ENCODE data around the gene CACNA1I.

DNA sequence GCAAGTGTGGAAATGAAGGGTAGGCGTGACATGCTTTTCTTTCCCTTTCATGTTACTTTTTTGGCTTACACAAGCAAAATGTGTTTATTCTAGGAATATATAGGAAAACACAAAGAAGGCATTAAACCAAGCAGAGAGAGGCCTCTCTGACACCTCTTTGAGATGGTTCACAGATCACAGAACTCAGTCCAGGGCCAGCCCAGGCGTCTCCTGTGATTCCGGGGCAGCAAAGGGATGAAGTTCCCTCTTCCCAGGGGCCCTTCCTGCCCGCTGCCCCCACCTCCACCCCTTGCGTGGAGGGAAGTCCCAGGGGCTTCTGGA, 78.0 kb downstream of the CACNA1I start:
- TF ChIP-seq, protein P1, sequence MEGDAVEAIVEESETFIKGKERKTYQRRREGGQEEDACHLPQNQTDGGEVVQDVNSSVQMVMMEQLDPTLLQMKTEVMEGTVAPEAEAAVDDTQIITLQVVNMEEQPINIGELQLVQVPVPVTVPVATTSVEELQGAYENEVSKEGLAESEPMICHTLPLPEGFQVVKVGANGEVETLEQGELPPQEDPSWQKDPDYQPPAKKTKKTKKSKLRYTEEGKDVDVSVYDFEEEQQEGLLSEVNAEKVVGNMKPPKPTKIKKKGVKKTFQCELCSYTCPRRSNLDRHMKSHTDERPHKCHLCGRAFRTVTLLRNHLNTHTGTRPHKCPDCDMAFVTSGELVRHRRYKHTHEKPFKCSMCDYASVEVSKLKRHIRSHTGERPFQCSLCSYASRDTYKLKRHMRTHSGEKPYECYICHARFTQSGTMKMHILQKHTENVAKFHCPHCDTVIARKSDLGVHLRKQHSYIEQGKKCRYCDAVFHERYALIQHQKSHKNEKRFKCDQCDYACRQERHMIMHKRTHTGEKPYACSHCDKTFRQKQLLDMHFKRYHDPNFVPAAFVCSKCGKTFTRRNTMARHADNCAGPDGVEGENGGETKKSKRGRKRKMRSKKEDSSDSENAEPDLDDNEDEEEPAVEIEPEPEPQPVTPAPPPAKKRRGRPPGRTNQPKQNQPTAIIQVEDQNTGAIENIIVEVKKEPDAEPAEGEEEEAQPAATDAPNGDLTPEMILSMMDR (IDR thresholded peaks at IDR 0.05; ENCODE audit: insufficient read depth, low read depth, low read length): no peak
- TF ChIP-seq EZH2 (IDR thresholded peaks at IDR 0.05; ENCODE audit: insufficient read depth, low read length): no peak

All from astrocyte (in vitro differentiated cells and primary cell).